SK-N-SH (cell line): Measurements from ENCODE around the gene AMZ1. TPM values are rescaled to one million over a fixed set of nuclear protein-coding genes. Genes with fewer than 3 reads are reported as not detected.

Source experiments
- CTCF ChIA-PET: fragments of 300-600, 350-600 bp; formaldehyde crosslinking; extraction: SDS; loops from one replicate; lab custom pipeline; 2021; lab: Yijun Ruan, JAX
- POLR2A ChIA-PET: fragments of 350-600 bp; sonication (Branson Sonifier 250); formaldehyde crosslinking; extraction: SDS; loops from one replicate; lab custom pipeline; 2020; ENCODE audit warnings: antibody characterized with exemption, inconsistent platforms; lab: Yijun Ruan, JAX
- DNase-seq: peaks from one replicate; pipeline ENCODE4 v3.0.0; 2012
- H2AFZ ChIP-seq: fragments of 200-600 bp; sonication (generic); 2 replicates; pipeline ENCODE4 v1.8.1; 2016; ENCODE audit warnings: antibody characterized with exemption, mild to moderate bottlenecking, low read depth
- H3F3A ChIP-seq: fragments of 200-600 bp; sonication (generic); replicated peaks from 2 replicates; pipeline ENCODE3; 2016; ENCODE audit warnings: antibody characterized with exemption, mild to moderate bottlenecking; ENCODE audit not compliant: insufficient read depth
- H3K27ac ChIP-seq, 2 experiments: fragments of 200-500 bp in 1 of 2; fragments of 200-600 bp in 1 of 2; sonication (Bioruptor generic) in 1 of 2; sonication (generic), shearing (Covaris generic) in 1 of 2; 2 replicates each; pipeline versions ENCODE4 v1.5.1 to v1.6.1; 2014 to 2016; ENCODE audit warnings: low read depth in 2 of 2, inconsistent platforms in 1 of 2, low read length in 1 of 2, mild to moderate bottlenecking in 1 of 2, mixed read lengths in 1 of 2
- H3K27me3 ChIP-seq: fragments of 200-600 bp; sonication (generic), shearing (Covaris generic); 2 replicates; pipeline ENCODE4 v1.6.1; 2016; ENCODE audit warnings: mixed run types; ENCODE audit not compliant: insufficient read depth
- H3K36me3 ChIP-seq, 2 experiments: fragments of 200-500 bp in 1 of 2; fragments of 200-600 bp in 1 of 2; sonication (Bioruptor generic) in 1 of 2; sonication (generic) in 1 of 2; replicated peaks in 1 of 2; 2 replicates each; pipeline versions ENCODE3 to v1.5.1; 2014 to 2016; ENCODE audit warnings: low read length in 1 of 2, mild to moderate bottlenecking in 1 of 2; ENCODE audit not compliant: insufficient read depth in 2 of 2, control insufficient read depth in 1 of 2
- H3K4me1 ChIP-seq, 2 experiments: fragments of 200-500 bp in 1 of 2; fragments of 200-600 bp in 1 of 2; sonication (Bioruptor generic) in 1 of 2; sonication (generic), shearing (Covaris generic) in 1 of 2; 2 replicates each; pipeline versions ENCODE4 v1.5.1 to v1.6.1; 2014 to 2016; ENCODE audit warnings: low read depth in 1 of 2, low read length in 1 of 2, mixed run types in 1 of 2; ENCODE audit not compliant: insufficient read depth in 2 of 2, control insufficient read depth in 1 of 2
- H3K4me2 ChIP-seq: fragments of 200-600 bp; sonication (generic), shearing (Covaris generic); 2 replicates; pipeline ENCODE4 v1.6.1; 2017; ENCODE audit warnings: mixed run types
- H3K4me3 ChIP-seq, 2 experiments: fragments of 200-500 bp in 1 of 2; fragments of 200-600 bp in 1 of 2; sonication (Bioruptor generic) in 1 of 2; sonication (generic), shearing (Covaris generic) in 1 of 2; 2 replicates each; pipeline versions ENCODE4 v1.5.1 to v1.8.1; 2014 to 2016; ENCODE audit warnings: low read depth in 2 of 2, inconsistent platforms in 1 of 2, low read length in 1 of 2, mild to moderate bottlenecking in 1 of 2, mixed read lengths in 1 of 2, moderate library complexity in 1 of 2
- H3K79me2 ChIP-seq: fragments of 200-600 bp; sonication (generic); 2 replicates; pipeline ENCODE4 v1.8.1; 2017; ENCODE audit warnings: mild to moderate bottlenecking; ENCODE audit not compliant: insufficient read depth
- H3K9ac ChIP-seq: fragments of 200-600 bp; sonication (generic); 2 replicates; pipeline ENCODE4 v1.6.1; 2017; ENCODE audit warnings: mixed run types
- H3K9me2 ChIP-seq: fragments of 200-600 bp; sonication (generic); 2 replicates; pipeline ENCODE4 v1.6.1; 2017; ENCODE audit warnings: mixed run types
- H3K9me3 ChIP-seq: fragments of 200-600 bp; sonication (generic); 2 replicates; pipeline ENCODE4 v1.6.1; 2017; ENCODE audit warnings: mixed run types, mild to moderate bottlenecking, moderate library complexity
- H4K20me1 ChIP-seq: fragments of 200-600 bp; sonication (generic); 2 replicates; pipeline ENCODE4 v1.6.1; 2017; ENCODE audit warnings: mild to moderate bottlenecking, mixed run types; ENCODE audit not compliant: insufficient read depth
- CHD2 ChIP-seq: fragments of 150-350 bp; IDR thresholded peaks from 2 replicates; pipeline ENCODE4 v1.6.1; 2018; ENCODE audit warnings: low read length; ENCODE audit not compliant: partially characterized antibody
- EP300 ChIP-seq, 2 experiments: IDR thresholded peaks; 2 replicates each; pipeline versions ENCODE4 v1.4.0 to v1.6.1; 2012; ENCODE audit warnings: borderline replicate concordance in 1 of 2, low read depth in 1 of 2, low read length in 1 of 2
- FOXJ3 ChIP-seq: sonication (generic); formaldehyde crosslinking; IDR thresholded peaks from 2 replicates; pipeline ENCODE4 v1.5.1; 2020; ENCODE audit warnings: mild to moderate bottlenecking, missing genetic modification reagents
- GATA2 ChIP-seq: sonication (generic); formaldehyde crosslinking; IDR thresholded peaks from 2 replicates; pipeline ENCODE4 v1.5.0; 2020; ENCODE audit warnings: mild to moderate bottlenecking, missing genetic modification reagents
- JUND ChIP-seq: IDR thresholded peaks from 2 replicates; pipeline ENCODE4 v1.4.0; 2012
- MEF2A ChIP-seq: IDR thresholded peaks from 2 replicates; pipeline ENCODE4 v1.4.0; 2012; ENCODE audit warnings: low read depth, borderline replicate concordance
- MXI1 ChIP-seq: IDR thresholded peaks from 2 replicates; pipeline ENCODE4 v1.6.1; 2012; ENCODE audit warnings: mild to moderate bottlenecking, low read depth, low read length, improper control_type of control experiment
- RCOR1 ChIP-seq: fragments of 150-350 bp; IDR thresholded peaks from 2 replicates; pipeline ENCODE4 v1.6.1; 2017; ENCODE audit warnings: antibody characterized with exemption, low read length
- RFX5 ChIP-seq: IDR thresholded peaks from 2 replicates; pipeline ENCODE4 v1.6.1; 2012; ENCODE audit warnings: mild to moderate bottlenecking, improper control_type of control experiment, low read length
- SIN3A ChIP-seq: IDR thresholded peaks from 2 replicates; pipeline ENCODE4 v1.6.1; 2012; ENCODE audit warnings: low read depth, mild to moderate bottlenecking, low read length, moderate library complexity, borderline replicate concordance
- TAF1 ChIP-seq: IDR thresholded peaks from 2 replicates; pipeline ENCODE4 v1.6.1; 2012; ENCODE audit warnings: low read depth, mild to moderate bottlenecking, low read length, moderate library complexity, borderline replicate concordance
- TCF12 ChIP-seq: IDR thresholded peaks from 2 replicates; pipeline ENCODE4 v1.4.0; 2012
- TEAD4 ChIP-seq: IDR thresholded peaks from 2 replicates; pipeline ENCODE4 v1.4.0; 2012; ENCODE audit warnings: mild to moderate bottlenecking, borderline replicate concordance; ENCODE audit not compliant: insufficient read depth
- WGBS: methylation state at CpG from one replicate; pipeline ENCODE4 v1.1.6; 2017; ENCODE audit warnings: low lambda C conversion rate; 5-methylcytosine and 5-hydroxymethylcytosine counted together
- polyA plus RNA-seq, 3 experiments: library from polyadenylated mRNA; depleted of rRNA; stranded (reverse); fragments of >200 nt; gene quantifications; 2 replicates each; pipeline ENCODE4 v1.2.3, GENCODE V29; 2012
- TF ChIP-seq, protein P1 (sequence below): IDR thresholded peaks from 2 replicates; pipeline ENCODE4 v1.4.0; 2012; ENCODE audit warnings: low read depth
- TF ChIP-seq, protein P2 (sequence below): IDR thresholded peaks from 2 replicates; pipeline ENCODE4 v1.6.1; 2012; ENCODE audit warnings: mild to moderate bottlenecking, low read depth, low read length, moderate library complexity
- TF ChIP-seq, protein P3 (sequence below): fragments of 200-600 bp; sonication (generic); IDR thresholded peaks from 2 replicates; pipeline ENCODE4 v1.6.1; 2017; ENCODE audit warnings: antibody characterized with exemption, mild to moderate bottlenecking, moderate library complexity

AMZ1 gene
- polyA plus RNA-seq, 1 of the 3 experiments (the other 2 are of a cell fraction), result 0.15 TPM

DNA sequence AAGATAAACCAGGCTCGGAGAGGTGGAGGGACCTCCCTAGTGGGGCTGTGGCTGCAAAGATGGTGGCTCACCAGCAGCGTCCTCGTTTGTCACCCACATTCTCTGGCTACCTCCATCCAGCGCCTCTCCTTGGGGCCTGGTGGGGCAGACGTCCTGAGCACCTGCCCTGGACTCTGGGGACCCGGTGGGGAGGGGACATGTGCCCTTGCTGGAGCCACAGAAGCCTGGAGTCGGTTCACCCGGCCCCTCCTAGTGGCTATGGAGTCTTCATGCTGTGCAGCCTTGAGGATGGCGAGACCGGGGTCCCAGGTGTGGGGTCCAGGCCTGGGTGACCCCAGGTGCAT lies 41.7 kb upstream of the AMZ1 start:
- no peaks in the 10 kb centered on the region for H3K27me3 ChIP-seq
- H3K9ac ChIP-seq, result no peak overlapping the region
- CTCF ChIA-PET, result interaction anchor here (1.1 to 5.9 kb wide), 7 partner anchors 8 to 78 kb away, joined by 3 to 54 read pairs (median 7); partner anchors contain the start of gene TTYH3
- H3K27ac ChIP-seq, result peak overlapping the region in 1 of 2 experiments; percentile 98; a peak in 2 of 4 replicates
- no peak for DNase-seq
- no peak overlapping the region for H3K4me2 ChIP-seq
- H3K36me3 ChIP-seq, result peaks cover 21 to 33% of the 10 kb centered on the region in 2 experiments
- H3K79me2 ChIP-seq, result peaks cover 71% of the 10 kb centered on the region
- peaks cover 82% of the 10 kb centered on the region for H4K20me1 ChIP-seq
- H3K9me3 ChIP-seq, result no peaks in the 10 kb centered on the region
- H3F3A ChIP-seq, result no peaks in the 10 kb centered on the region
- H3K4me1 ChIP-seq, result peaks cover 23 to 64% of the 10 kb centered on the region in 2 experiments
- H3K4me3 ChIP-seq, result no peak overlapping the region
- TF ChIP-seq GATA2 (no peak), RCOR1 (no peak), MEF2A (no peak), TCF12 (no peak), JUND (no peak), CHD2 (no peak), EP300 (IDR thresholded peaks at IDR 0.05; ENCODE audit: borderline replicate concordance in 1 of 2, low read depth in 1 of 2, low read length in 1 of 2) (no peak), TAF1 (no peak), FOXJ3 (CRISPR knock-in tag) (no peak), RFX5 (no peak), SIN3A (no peak), TEAD4 (no peak), MXI1 (no peak)
- TF ChIP-seq, protein P1, sequence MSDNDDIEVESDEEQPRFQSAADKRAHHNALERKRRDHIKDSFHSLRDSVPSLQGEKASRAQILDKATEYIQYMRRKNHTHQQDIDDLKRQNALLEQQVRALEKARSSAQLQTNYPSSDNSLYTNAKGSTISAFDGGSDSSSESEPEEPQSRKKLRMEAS, result no peak
- TF ChIP-seq, protein P2, sequence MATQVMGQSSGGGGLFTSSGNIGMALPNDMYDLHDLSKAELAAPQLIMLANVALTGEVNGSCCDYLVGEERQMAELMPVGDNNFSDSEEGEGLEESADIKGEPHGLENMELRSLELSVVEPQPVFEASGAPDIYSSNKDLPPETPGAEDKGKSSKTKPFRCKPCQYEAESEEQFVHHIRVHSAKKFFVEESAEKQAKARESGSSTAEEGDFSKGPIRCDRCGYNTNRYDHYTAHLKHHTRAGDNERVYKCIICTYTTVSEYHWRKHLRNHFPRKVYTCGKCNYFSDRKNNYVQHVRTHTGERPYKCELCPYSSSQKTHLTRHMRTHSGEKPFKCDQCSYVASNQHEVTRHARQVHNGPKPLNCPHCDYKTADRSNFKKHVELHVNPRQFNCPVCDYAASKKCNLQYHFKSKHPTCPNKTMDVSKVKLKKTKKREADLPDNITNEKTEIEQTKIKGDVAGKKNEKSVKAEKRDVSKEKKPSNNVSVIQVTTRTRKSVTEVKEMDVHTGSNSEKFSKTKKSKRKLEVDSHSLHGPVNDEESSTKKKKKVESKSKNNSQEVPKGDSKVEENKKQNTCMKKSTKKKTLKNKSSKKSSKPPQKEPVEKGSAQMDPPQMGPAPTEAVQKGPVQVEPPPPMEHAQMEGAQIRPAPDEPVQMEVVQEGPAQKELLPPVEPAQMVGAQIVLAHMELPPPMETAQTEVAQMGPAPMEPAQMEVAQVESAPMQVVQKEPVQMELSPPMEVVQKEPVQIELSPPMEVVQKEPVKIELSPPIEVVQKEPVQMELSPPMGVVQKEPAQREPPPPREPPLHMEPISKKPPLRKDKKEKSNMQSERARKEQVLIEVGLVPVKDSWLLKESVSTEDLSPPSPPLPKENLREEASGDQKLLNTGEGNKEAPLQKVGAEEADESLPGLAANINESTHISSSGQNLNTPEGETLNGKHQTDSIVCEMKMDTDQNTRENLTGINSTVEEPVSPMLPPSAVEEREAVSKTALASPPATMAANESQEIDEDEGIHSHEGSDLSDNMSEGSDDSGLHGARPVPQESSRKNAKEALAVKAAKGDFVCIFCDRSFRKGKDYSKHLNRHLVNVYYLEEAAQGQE, result no peak
- TF ChIP-seq, protein P3, sequence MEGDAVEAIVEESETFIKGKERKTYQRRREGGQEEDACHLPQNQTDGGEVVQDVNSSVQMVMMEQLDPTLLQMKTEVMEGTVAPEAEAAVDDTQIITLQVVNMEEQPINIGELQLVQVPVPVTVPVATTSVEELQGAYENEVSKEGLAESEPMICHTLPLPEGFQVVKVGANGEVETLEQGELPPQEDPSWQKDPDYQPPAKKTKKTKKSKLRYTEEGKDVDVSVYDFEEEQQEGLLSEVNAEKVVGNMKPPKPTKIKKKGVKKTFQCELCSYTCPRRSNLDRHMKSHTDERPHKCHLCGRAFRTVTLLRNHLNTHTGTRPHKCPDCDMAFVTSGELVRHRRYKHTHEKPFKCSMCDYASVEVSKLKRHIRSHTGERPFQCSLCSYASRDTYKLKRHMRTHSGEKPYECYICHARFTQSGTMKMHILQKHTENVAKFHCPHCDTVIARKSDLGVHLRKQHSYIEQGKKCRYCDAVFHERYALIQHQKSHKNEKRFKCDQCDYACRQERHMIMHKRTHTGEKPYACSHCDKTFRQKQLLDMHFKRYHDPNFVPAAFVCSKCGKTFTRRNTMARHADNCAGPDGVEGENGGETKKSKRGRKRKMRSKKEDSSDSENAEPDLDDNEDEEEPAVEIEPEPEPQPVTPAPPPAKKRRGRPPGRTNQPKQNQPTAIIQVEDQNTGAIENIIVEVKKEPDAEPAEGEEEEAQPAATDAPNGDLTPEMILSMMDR, result no peak
- H2AFZ ChIP-seq, result no peak overlapping the region
- no peaks in the 10 kb centered on the region for H3K9me2 ChIP-seq
- POLR2A ChIA-PET, result no interaction called here
- WGBS, result 91% methylated on average over 6 of the region's 10 CpGs
